IMR-90 (cell line): ENCODE results near the gene ERCC5. TPM values are rescaled to one million over a fixed set of nuclear protein-coding genes. Genes with fewer than 3 reads are reported as not detected.

Experiments used
- ATAC-seq: fragments of 200-7000 bp; cut with Tn5 transposase; 2 replicates; pipeline ENCODE4 v1.9.1; 2020; ENCODE audit warnings: low read depth, mild to moderate bottlenecking, moderate library complexity
- BruUV-seq: library from RNA; stranded (reverse); fragments of 400-500 nt; replicated peaks from 2 replicates; lab custom pipeline; 2021; lab: Mats Ljungman, UMichigan
- CTCF ChIA-PET: fragments of 300-600 bp; formaldehyde crosslinking; extraction: SDS; loops from one replicate; lab custom pipeline; 2021; ENCODE audit warnings: antibody characterized with exemption; lab: Yijun Ruan, JAX
- POLR2A ChIA-PET: fragments of 300-600 bp; sonication (Branson Sonifier 250); formaldehyde crosslinking; loops from one replicate; lab custom pipeline; 2022; ENCODE audit warnings: antibody characterized with exemption; ENCODE audit not compliant: unreplicated experiment; lab: Charles Lee
- DNase-seq: peaks from one replicate; pipeline ENCODE4 v3.0.0; 2013
- H2AFZ ChIP-seq: replicated peaks from 2 replicates; pipeline ENCODE3; 2013; ENCODE audit warnings: low read length, mild to moderate bottlenecking; ENCODE audit not compliant: poor library complexity
- H2AK5ac ChIP-seq: 2 replicates; pipeline ENCODE4 v1.6.1; 2013; ENCODE audit warnings: low read depth, low read length, inconsistent platforms
- H2AK9ac ChIP-seq: replicated peaks from 2 replicates; pipeline ENCODE3; 2013; ENCODE audit warnings: mild to moderate bottlenecking, low read depth, low read length, moderate library complexity; ENCODE audit not compliant: poor library complexity
- H2BK120ac ChIP-seq: 2 replicates; pipeline ENCODE4 v1.6.1; 2013; ENCODE audit warnings: low read depth, low read length, inconsistent platforms
- H2BK15ac ChIP-seq: 3 replicates; pipeline ENCODE4 v1.6.1; 2013; ENCODE audit warnings: low read depth, low read length, inconsistent platforms
- H2BK20ac ChIP-seq: 2 replicates; pipeline ENCODE4 v1.6.1; 2013; ENCODE audit warnings: low read depth, mild to moderate bottlenecking, inconsistent platforms, low read length, moderate library complexity
- H2BK5ac ChIP-seq: 2 replicates; pipeline ENCODE4 v1.6.1; 2013; ENCODE audit warnings: mild to moderate bottlenecking, low read depth, low read length, inconsistent platforms; ENCODE audit not compliant: poor library complexity, severe bottlenecking
- H3K14ac ChIP-seq: replicated peaks from 2 replicates; pipeline ENCODE4 v1.6.1; 2013; ENCODE audit warnings: low read depth, low read length, inconsistent platforms
- H3K18ac ChIP-seq: 2 replicates; pipeline ENCODE4 v1.6.1; 2013; ENCODE audit warnings: low read depth, low read length, control low read depth
- H3K23ac ChIP-seq: 2 replicates; pipeline ENCODE4 v1.6.1; 2013; ENCODE audit warnings: low read depth, low read length, inconsistent platforms
- H3K27ac ChIP-seq: 2 replicates; pipeline ENCODE4 v1.5.1; 2013; ENCODE audit warnings: mild to moderate bottlenecking, control low read depth, low read length; ENCODE audit not compliant: insufficient read depth
- H3K27me3 ChIP-seq: 2 replicates; pipeline ENCODE4 v1.6.1; 2013; ENCODE audit warnings: low read length; ENCODE audit not compliant: control insufficient read depth, insufficient read depth
- H3K36me3 ChIP-seq: 2 replicates; pipeline ENCODE4 v1.6.1; 2013; ENCODE audit warnings: low read length, mixed read lengths; ENCODE audit not compliant: control insufficient read depth, insufficient read depth
- H3K4ac ChIP-seq: 2 replicates; pipeline ENCODE4 v1.6.1; 2013; ENCODE audit warnings: low read depth, low read length, inconsistent platforms
- H3K4me1 ChIP-seq: 2 replicates; pipeline ENCODE4 v1.6.1; 2013; ENCODE audit warnings: low read length, mixed read lengths; ENCODE audit not compliant: control insufficient read depth, insufficient read depth
- H3K4me2 ChIP-seq: 2 replicates; pipeline ENCODE4 v1.6.1; 2013; ENCODE audit warnings: low read depth, mild to moderate bottlenecking, control low read depth, low read length, moderate library complexity
- H3K4me3 ChIP-seq: 2 replicates; pipeline ENCODE4 v1.5.1; 2013; ENCODE audit warnings: low read depth, mild to moderate bottlenecking, control low read depth, low read length, moderate library complexity; ENCODE audit not compliant: insufficient read depth
- H3K56ac ChIP-seq: 2 replicates; pipeline ENCODE4 v1.6.1; 2013; ENCODE audit warnings: low read length, inconsistent platforms; ENCODE audit not compliant: insufficient read depth; ENCODE audit errors: extremely low read depth
- H3K79me1 ChIP-seq, 2 experiments: 2 replicates each; pipeline ENCODE4 v1.6.1; 2013; ENCODE audit warnings: low read length in 2 of 2, inconsistent platforms in 1 of 2, low read depth in 1 of 2
- H3K9ac ChIP-seq: 2 replicates; pipeline ENCODE4 v1.6.1; 2013; ENCODE audit warnings: low read depth, low read length, control low read depth
- H3K9me1 ChIP-seq: 2 replicates; pipeline ENCODE4 v1.6.1; 2013; ENCODE audit warnings: low read length, inconsistent platforms; ENCODE audit not compliant: insufficient read depth
- H3K9me3 ChIP-seq: 2 replicates; pipeline ENCODE4 v1.6.1; 2013; ENCODE audit warnings: low read length; ENCODE audit not compliant: control insufficient read depth, insufficient read depth
- H4K20me1 ChIP-seq: 2 replicates; pipeline ENCODE4 v1.6.1; 2013; ENCODE audit warnings: low read length, inconsistent platforms; ENCODE audit not compliant: insufficient read depth
- H4K5ac ChIP-seq: 2 replicates; pipeline ENCODE4 v1.6.1; 2013; ENCODE audit warnings: mild to moderate bottlenecking, low read depth, low read length, control low read depth
- H4K8ac ChIP-seq, 2 experiments: 2 replicates each; pipeline ENCODE4 v1.6.1; 2013; ENCODE audit warnings: low read depth in 2 of 2, low read length in 2 of 2, control low read depth in 1 of 2, inconsistent platforms in 1 of 2
- H4K91ac ChIP-seq: 2 replicates; pipeline ENCODE4 v1.6.1; 2013; ENCODE audit warnings: low read depth, low read length, inconsistent platforms; ENCODE audit not compliant: insufficient read depth
- CEBPB ChIP-seq: IDR thresholded peaks from 2 replicates; pipeline ENCODE4 v1.6.1; 2012; ENCODE audit warnings: low read depth, low read length, improper control_type of control experiment
- CHD1 ChIP-seq: IDR thresholded peaks from 2 replicates; pipeline ENCODE4 v1.6.1; 2012; ENCODE audit warnings: low read depth, low read length, improper control_type of control experiment
- FOS ChIP-seq: fragments of 150-350 bp; IDR thresholded peaks from 2 replicates; pipeline ENCODE4 v1.6.1; 2016; ENCODE audit warnings: low read depth, low read length
- MAFK ChIP-seq: IDR thresholded peaks from 2 replicates; pipeline ENCODE4 v1.6.1; 2012; ENCODE audit warnings: low read depth, low read length, improper control_type of control experiment
- MAZ ChIP-seq: IDR thresholded peaks from 2 replicates; pipeline ENCODE4 v1.6.1; 2012; ENCODE audit warnings: low read depth, mild to moderate bottlenecking, low read length, improper control_type of control experiment, moderate library complexity, borderline replicate concordance
- RAD21 ChIP-seq: IDR thresholded peaks from 2 replicates; pipeline ENCODE4 v1.6.1; 2012; ENCODE audit warnings: low read length, improper control_type of control experiment
- SMC3 ChIP-seq: fragments of 150-350 bp; IDR thresholded peaks from 2 replicates; pipeline ENCODE4 v1.6.1; 2016; ENCODE audit warnings: low read depth, mild to moderate bottlenecking, antibody characterized with exemption, low read length, moderate library complexity
- WGBS, 2 experiments: methylation state at CpG; one replicate each; pipeline versions ENCODE4 v1.1.5 to v1.1.7; 2013; ENCODE audit warnings: missing lambda C conversion rate in 2 of 2; ENCODE audit not compliant: insufficient read length in 1 of 2; ENCODE audit errors: extremely low coverage in 2 of 2; 5-methylcytosine and 5-hydroxymethylcytosine counted together
- dilution Hi-C: fragments of 300-500 bp; cut with HindIII; formaldehyde crosslinking; loops from one replicate; pipeline ENCODE4 v1.14.3; 2018; ENCODE audit warnings: low sequenced_read_pairs; ENCODE audit not compliant: unreplicated experiment
- in situ Hi-C: fragments of 300-500 bp; cut with MboI; formaldehyde crosslinking; loops from 3 replicates; pipeline ENCODE4 v1.14.3; 2019; ENCODE audit warnings: low sequenced_read_pairs, inconsistent platforms, mixed read lengths
- intact Hi-C: fragments of 100-400 bp; cut with micrococcal nuclease; formaldehyde crosslinking; loops from 2 replicates; pipeline ENCODE4 v1.10.0; 2022
- polyA plus RNA-seq, 3 experiments: library from polyadenylated mRNA; depleted of rRNA; stranded (reverse); fragments of >200 nt; gene quantifications; 2 replicates each; pipeline ENCODE4 v1.2.3, GENCODE V29; 2012; ENCODE audit warnings: low replicate concordance in 1 of 3
- total RNA-seq: library from RNA; depleted of rRNA; stranded (reverse); fragments of >200 nt; gene quantifications from 2 replicates; pipeline ENCODE4 v1.2.3, GENCODE V29; 2012
- TF ChIP-seq, protein P1 (sequence below): conservative IDR thresholded peaks from 2 replicates; pipeline ENCODE4 v1.5.1; 2012; ENCODE audit warnings: mild to moderate bottlenecking, low read depth, low read length, improper control_type of control experiment
- TF ChIP-seq, protein P2 (sequence below): fragments of 150-350 bp; IDR thresholded peaks from 2 replicates; pipeline ENCODE4 v1.6.1; 2016; ENCODE audit warnings: low read depth, mild to moderate bottlenecking, low read length, moderate library complexity, borderline replicate concordance

The ERCC5 gene
- total and polyA plus RNA-seq, 2 of the 4 experiments (the other 2 are of a cell fraction) = 29.7 to 34.4 TPM

DNA sequence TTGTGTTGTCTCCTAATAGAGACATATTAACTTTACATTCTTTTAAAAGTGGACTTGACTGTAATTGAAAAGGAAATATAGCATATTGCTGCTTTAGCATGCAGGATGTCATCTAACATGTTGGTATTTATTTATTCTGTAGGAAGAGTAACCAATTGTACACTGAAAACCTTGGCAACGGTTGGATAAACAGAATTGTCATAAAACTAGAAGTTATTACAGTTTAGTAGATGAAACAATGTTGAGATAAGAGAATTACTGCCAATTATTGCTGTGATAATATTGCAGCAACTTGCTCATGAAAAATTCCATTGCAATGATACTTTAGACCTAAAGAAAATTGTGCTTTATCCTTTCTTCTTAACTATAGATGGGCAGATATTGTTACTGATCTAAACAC lies 7.6 kb upstream of the ERCC5 start:
- H2AK9ac ChIP-seq = no peak overlapping the region
- no peak overlapping the region for H3K23ac ChIP-seq
- intact Hi-C loops (no loop called here), in situ Hi-C loops (no loop called here), dilution Hi-C loops (no loop called here)
- no peak overlapping the region for H3K4me3 ChIP-seq
- no peak overlapping the region for H2BK5ac ChIP-seq
- DNase-seq (peak; percentile 9), ATAC-seq (no peak)
- no peak overlapping the region for H4K91ac ChIP-seq
- no peak overlapping the region for H3K4me2 ChIP-seq
- H3K56ac ChIP-seq = no peak overlapping the region
- no peak overlapping the region for H2AFZ ChIP-seq
- no peak overlapping the region for H3K27ac ChIP-seq
- no CpG with 5 or more reads among the region's 1 CpG for WGBS, 2 experiments
- H3K9me1 ChIP-seq = no peaks in the 10 kb centered on the region
- H4K5ac ChIP-seq = no peak overlapping the region
- H3K9ac ChIP-seq = no peak overlapping the region
- no peak overlapping the region for H2BK120ac ChIP-seq
- no peak overlapping the region for H3K4ac ChIP-seq
- no TSS peak for BruUV-seq
- no peaks in the 10 kb centered on the region for H3K9me3 ChIP-seq
- H4K8ac ChIP-seq = no peak overlapping the region
- CTCF ChIA-PET = interaction anchor here (0.6 kb wide), 1 partner anchor 242 kb away, joined by 3 read pairs; no protein-coding TSS in a partner anchor
- H3K79me1 ChIP-seq = no peaks in the 10 kb centered on the region; a peak in 1 of 4 replicates
- H3K14ac ChIP-seq = no peak overlapping the region
- H4K20me1 ChIP-seq = no peaks in the 10 kb centered on the region
- H3K4me1 ChIP-seq = 0 out of 2 replicates have a peak, but pooled peaks cover 2% of the 10 kb centered on the region
- H2BK15ac ChIP-seq = no peak overlapping the region
- H2AK5ac ChIP-seq = no peak overlapping the region
- no peak overlapping the region for H3K18ac ChIP-seq
- H3K36me3 ChIP-seq = peaks cover 17% of the 10 kb centered on the region
- no peak overlapping the region for H2BK20ac ChIP-seq
- POLR2A ChIA-PET = interaction anchor here (0.8 kb wide), 1 partner anchor 247 kb away, joined by 5 read pairs; no protein-coding TSS in a partner anchor
- H3K27me3 ChIP-seq = no peaks in the 10 kb centered on the region
- no peak for TF ChIP-seq CHD1
- no peak for TF ChIP-seq SMC3
- no peak for TF ChIP-seq CEBPB
- TF ChIP-seq, protein P1, sequence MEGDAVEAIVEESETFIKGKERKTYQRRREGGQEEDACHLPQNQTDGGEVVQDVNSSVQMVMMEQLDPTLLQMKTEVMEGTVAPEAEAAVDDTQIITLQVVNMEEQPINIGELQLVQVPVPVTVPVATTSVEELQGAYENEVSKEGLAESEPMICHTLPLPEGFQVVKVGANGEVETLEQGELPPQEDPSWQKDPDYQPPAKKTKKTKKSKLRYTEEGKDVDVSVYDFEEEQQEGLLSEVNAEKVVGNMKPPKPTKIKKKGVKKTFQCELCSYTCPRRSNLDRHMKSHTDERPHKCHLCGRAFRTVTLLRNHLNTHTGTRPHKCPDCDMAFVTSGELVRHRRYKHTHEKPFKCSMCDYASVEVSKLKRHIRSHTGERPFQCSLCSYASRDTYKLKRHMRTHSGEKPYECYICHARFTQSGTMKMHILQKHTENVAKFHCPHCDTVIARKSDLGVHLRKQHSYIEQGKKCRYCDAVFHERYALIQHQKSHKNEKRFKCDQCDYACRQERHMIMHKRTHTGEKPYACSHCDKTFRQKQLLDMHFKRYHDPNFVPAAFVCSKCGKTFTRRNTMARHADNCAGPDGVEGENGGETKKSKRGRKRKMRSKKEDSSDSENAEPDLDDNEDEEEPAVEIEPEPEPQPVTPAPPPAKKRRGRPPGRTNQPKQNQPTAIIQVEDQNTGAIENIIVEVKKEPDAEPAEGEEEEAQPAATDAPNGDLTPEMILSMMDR = no peak
- TF ChIP-seq MAFK = no peak
- no peak for TF ChIP-seq RAD21
- TF ChIP-seq FOS = no peak
- TF ChIP-seq, protein P2, sequence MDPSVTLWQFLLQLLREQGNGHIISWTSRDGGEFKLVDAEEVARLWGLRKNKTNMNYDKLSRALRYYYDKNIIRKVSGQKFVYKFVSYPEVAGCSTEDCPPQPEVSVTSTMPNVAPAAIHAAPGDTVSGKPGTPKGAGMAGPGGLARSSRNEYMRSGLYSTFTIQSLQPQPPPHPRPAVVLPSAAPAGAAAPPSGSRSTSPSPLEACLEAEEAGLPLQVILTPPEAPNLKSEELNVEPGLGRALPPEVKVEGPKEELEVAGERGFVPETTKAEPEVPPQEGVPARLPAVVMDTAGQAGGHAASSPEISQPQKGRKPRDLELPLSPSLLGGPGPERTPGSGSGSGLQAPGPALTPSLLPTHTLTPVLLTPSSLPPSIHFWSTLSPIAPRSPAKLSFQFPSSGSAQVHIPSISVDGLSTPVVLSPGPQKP = no peak
- no peak for TF ChIP-seq MAZ
